ENCODE measurements around the gene MSANTD2. TPM values are rescaled to one million over a fixed set of nuclear protein-coding genes. Genes with fewer than 3 reads are reported as not detected.
A peak's percentile ranks its signal among the peaks of the same experiment; 100 is the strongest.

Gene MSANTD2
- 1 to 10 TPM; 5.8 to 7.3 TPM for total RNA-seq

DNA sequence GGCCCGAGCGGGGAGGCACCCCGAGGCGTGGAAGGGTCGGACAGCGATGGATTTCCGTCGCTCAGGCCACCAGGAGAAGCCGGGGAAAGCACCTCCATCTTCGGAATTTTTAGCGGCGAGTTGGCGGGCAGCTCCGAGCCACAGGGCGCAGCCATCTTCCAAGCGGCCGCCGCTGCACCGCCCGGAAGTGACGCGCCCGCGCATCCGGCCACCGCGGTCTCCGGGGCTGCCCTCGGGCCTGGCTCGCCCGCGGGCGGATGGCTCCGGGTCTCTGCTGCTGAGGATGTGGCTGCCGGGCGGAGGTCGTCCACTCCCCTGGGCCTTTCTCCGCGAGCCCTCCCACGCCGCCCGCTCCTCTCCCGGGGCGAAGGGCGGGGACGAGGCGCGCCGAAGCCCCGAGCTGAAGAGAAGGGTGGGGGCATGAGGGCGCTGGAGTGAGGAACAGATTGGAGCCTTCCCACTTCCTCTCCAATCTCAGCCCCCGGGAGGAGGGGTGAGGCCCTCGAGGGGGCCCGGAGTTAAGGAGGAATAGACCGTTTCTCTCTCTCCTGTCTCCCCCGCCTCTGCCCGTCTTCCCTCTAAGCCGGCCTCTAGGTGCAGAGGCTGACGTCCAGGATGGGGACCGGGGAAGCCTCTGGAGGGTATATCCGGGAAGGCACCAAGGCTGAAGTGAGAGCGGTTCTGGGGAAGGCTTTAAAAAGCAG lies at the start of gene MSANTD2:
TSS of gene MSANTD2 (minus strand) at position 181 of the 704 bp plus-strand sequence. CDS start at position 155, 26 bp downstream.
- POLR2A ChIA-PET: interaction anchor here (0.6 to 1.8 kb wide), 8 partner anchors 10 to 127 kb away, joined by 3 to 6 read pairs (median 3); partner anchors contain the start of genes SIAE and SPA17
- intact Hi-C loops (cut with micrococcal nuclease): no loop called here
- DNase-seq (peak; percentile 83), ATAC-seq (peak; percentile 89)
- H3K9me3 Mint-ChIP-seq: no peaks in the 10 kb centered on the region
- CTCF ChIA-PET: interaction anchor here (1.1 to 5.4 kb wide), 8 partner anchors 10 to 340 kb away, joined by 3 to 55 read pairs (median 11); no protein-coding TSS in a partner anchor
- H3K27me3 Mint-ChIP-seq: no peaks in the 10 kb centered on the region
- TF ChIP-seq, protein P1, sequence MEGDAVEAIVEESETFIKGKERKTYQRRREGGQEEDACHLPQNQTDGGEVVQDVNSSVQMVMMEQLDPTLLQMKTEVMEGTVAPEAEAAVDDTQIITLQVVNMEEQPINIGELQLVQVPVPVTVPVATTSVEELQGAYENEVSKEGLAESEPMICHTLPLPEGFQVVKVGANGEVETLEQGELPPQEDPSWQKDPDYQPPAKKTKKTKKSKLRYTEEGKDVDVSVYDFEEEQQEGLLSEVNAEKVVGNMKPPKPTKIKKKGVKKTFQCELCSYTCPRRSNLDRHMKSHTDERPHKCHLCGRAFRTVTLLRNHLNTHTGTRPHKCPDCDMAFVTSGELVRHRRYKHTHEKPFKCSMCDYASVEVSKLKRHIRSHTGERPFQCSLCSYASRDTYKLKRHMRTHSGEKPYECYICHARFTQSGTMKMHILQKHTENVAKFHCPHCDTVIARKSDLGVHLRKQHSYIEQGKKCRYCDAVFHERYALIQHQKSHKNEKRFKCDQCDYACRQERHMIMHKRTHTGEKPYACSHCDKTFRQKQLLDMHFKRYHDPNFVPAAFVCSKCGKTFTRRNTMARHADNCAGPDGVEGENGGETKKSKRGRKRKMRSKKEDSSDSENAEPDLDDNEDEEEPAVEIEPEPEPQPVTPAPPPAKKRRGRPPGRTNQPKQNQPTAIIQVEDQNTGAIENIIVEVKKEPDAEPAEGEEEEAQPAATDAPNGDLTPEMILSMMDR (IDR thresholded peaks at IDR 0.05): no peak
- peak within 1 kb of the TSS; percentile 92 for H3K27ac Mint-ChIP-seq
- H3K36me3 Mint-ChIP-seq (ENCODE audit: low read depth): peaks cover 4% of the 10 kb centered on the region
- peaks cover 29% of the 10 kb centered on the region for H3K4me1 Mint-ChIP-seq (ENCODE audit: low read depth)
- H3K4me3 Mint-ChIP-seq: peak within 1 kb of the TSS; percentile 87

- ATAC-seq (no peak), DNase-seq (no peak)
Observed at GRCh38 chr11:124846070-124846673, 46.0 kb upstream of the MSANTD2 start.

DNA sequence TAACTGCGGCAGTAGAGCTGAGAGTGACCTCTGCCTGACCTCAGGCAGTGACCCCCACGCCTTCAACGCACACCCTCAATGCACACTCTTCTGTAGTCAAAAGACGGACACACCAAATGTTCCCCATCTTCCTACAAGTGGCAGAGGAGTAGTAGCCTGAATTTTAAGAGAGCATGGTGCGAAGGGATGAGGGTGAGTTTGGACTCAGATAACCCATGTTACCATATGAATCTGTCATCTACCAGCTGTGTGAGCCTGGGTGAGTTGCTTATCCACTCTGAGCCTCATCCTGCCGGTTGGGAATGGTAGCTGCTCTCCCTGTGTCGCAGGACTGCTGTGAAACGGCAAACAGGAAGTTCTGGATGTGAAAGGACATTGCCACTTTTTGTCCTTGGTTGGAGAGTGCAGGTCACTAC lies 44.5 kb upstream of the MSANTD2 start:
- peaks cover 4% of the 10 kb centered on the region for H3K4me1 Mint-ChIP-seq (ENCODE audit: low read depth)
- no peak overlapping the region for H3K27ac Mint-ChIP-seq
- peaks cover 76% of the 10 kb centered on the region for H3K27me3 Mint-ChIP-seq
- no peaks in the 10 kb centered on the region for H3K36me3 Mint-ChIP-seq (ENCODE audit: low read depth)
- no peak for DNase-seq
- H3K9me3 Mint-ChIP-seq: no peaks in the 10 kb centered on the region
- no peak overlapping the region for H3K4me3 Mint-ChIP-seq
- intact Hi-C loops (cut with micrococcal nuclease): no loop called here
- POLR2A ChIA-PET: interaction anchor here (1.0 to 1.1 kb wide), 2 partner anchors 21 to 26 kb away, joined by 3 read pairs; no protein-coding TSS in a partner anchor
- TF ChIP-seq, protein P1 (IDR thresholded peaks at IDR 0.05): no peak
- no peak for ATAC-seq
- CTCF ChIA-PET: interaction anchor here (0.7 to 4.1 kb wide), 4 partner anchors 9 to 176 kb away, joined by 3 to 25 read pairs (median 3); partner anchors contain the start of gene ROBO3

More at GRCh38 chr11:124846070-124846673, 46.0 kb upstream of the MSANTD2 start:
- POLR2A ChIA-PET: no interaction called here
- no peaks in the 10 kb centered on the region for H3K9me3 Mint-ChIP-seq
- peaks cover 74% of the 10 kb centered on the region for H3K27me3 Mint-ChIP-seq
- no peak overlapping the region for H3K4me3 Mint-ChIP-seq
- CTCF ChIA-PET: interaction anchor here (0.8 to 2.0 kb wide), 4 partner anchors 8 to 52 kb away, joined by 3 to 6 read pairs (median 5); partner anchors contain the start of gene ROBO3
- H3K36me3 Mint-ChIP-seq (ENCODE audit: low read depth): no peaks in the 10 kb centered on the region
- intact Hi-C loops (cut with micrococcal nuclease): no loop called here
- TF ChIP-seq, protein P1 (IDR thresholded peaks at IDR 0.05): no peak
- H3K4me1 Mint-ChIP-seq (ENCODE audit: low read depth): no peaks in the 10 kb centered on the region
- no peak overlapping the region for H3K27ac Mint-ChIP-seq

DNA sequence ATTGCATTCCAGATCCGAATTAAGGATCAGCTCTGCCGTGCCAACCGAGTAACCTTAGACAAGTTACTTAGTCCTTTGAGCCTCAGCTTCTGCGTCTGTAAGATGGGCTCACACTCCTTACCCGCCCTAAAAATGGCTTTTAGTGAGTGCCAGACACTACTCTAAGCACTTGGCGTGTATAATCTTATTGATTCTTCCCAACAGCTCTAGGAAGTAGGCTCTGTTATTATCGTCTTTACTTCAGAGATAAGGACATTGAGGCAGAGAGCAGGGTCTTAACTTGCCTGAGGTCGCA lies 43.4 kb upstream of the MSANTD2 start:
- intact Hi-C loops (cut with micrococcal nuclease): no loop called here
- no peak overlapping the region for H3K27ac Mint-ChIP-seq

More for the DNA sequence above, 43.4 kb upstream of the MSANTD2 start:
- TF ChIP-seq, protein P1 (IDR thresholded peaks at IDR 0.05): no peak
- DNase-seq (no peak), ATAC-seq (no peak)
- no peaks in the 10 kb centered on the region for H3K9me3 Mint-ChIP-seq
- H3K36me3 Mint-ChIP-seq (ENCODE audit: low read depth): no peaks in the 10 kb centered on the region
- ChIA-PET POLR2A (interaction anchor here (1.1 kb wide), 1 partner anchor 22 kb away, joined by 3 read pairs; no protein-coding TSS in a partner anchor), CTCF (interaction anchor here (1.1 to 4.1 kb wide), 3 partner anchors 23 to 33 kb away, joined by 3 to 25 read pairs (median 4); partner anchors contain the start of gene ROBO3)
- peaks cover 4% of the 10 kb centered on the region for H3K4me1 Mint-ChIP-seq (ENCODE audit: low read depth)
- no peak overlapping the region for H3K4me3 Mint-ChIP-seq
- H3K27me3 Mint-ChIP-seq: peaks cover 76% of the 10 kb centered on the region

Data from activated CD8-positive, alpha-beta T cell treated with anti-CD3 and anti-CD28 coated beads for 36 hours (primary cell).